Smooth muscle cell (in vitro differentiated cells): ENCODE results near the gene SAMD4A. TPM values are rescaled to one million over a fixed set of nuclear protein-coding genes. Genes with fewer than 3 reads are reported as not detected.

Experiments
- DNase-seq: peaks from one replicate; lab custom pipeline; 2025; ENCODE audit not compliant: unreplicated experiment; lab: John Stamatoyannopoulos, UW
- H2AFZ ChIP-seq: fragments of 200-600 bp; sonication (generic); 2 replicates; pipeline ENCODE4 v1.6.0; 2016; ENCODE audit warnings: antibody characterized with exemption, low read depth, mild to moderate bottlenecking
- H3F3A ChIP-seq: fragments of 200-600 bp; sonication (generic); 2 replicates; pipeline ENCODE4 v1.6.0; 2017; ENCODE audit warnings: antibody characterized with exemption, low read depth
- H3K27ac ChIP-seq: fragments of 200-600 bp; sonication (generic); 2 replicates; pipeline ENCODE4 v1.5.1; 2016; ENCODE audit warnings: low read depth, mild to moderate bottlenecking
- H3K27me3 ChIP-seq: fragments of 200-600 bp; sonication (generic); 2 replicates; pipeline ENCODE4 v1.6.1; 2016; ENCODE audit warnings: low read depth, mild to moderate bottlenecking
- H3K36me3 ChIP-seq: fragments of 200-600 bp; sonication (generic); 2 replicates; pipeline ENCODE4 v1.5.1; 2016; ENCODE audit warnings: low read depth
- H3K4me1 ChIP-seq: fragments of 200-600 bp; sonication (generic); 2 replicates; pipeline ENCODE4 v1.5.1; 2016; ENCODE audit warnings: low read depth
- H3K4me2 ChIP-seq: fragments of 200-600 bp; sonication (generic); 2 replicates; pipeline ENCODE4 v1.6.0; 2016; ENCODE audit warnings: mild to moderate bottlenecking
- H3K4me3 ChIP-seq: fragments of 200-600 bp; sonication (generic); 2 replicates; pipeline ENCODE4 v1.5.1; 2016; ENCODE audit warnings: mild to moderate bottlenecking
- H3K79me2 ChIP-seq: fragments of 200-600 bp; sonication (generic); 2 replicates; pipeline ENCODE4 v1.6.0; 2016; ENCODE audit warnings: low read depth, mild to moderate bottlenecking
- H3K9ac ChIP-seq: fragments of 200-600 bp; sonication (generic); 2 replicates; pipeline ENCODE4 v1.6.0; 2016; ENCODE audit warnings: low read depth
- H3K9me3 ChIP-seq: fragments of 200-600 bp; sonication (generic); replicated peaks from 2 replicates; pipeline ENCODE4 v1.5.1; 2016; ENCODE audit warnings: low read depth
- H4K20me1 ChIP-seq: fragments of 200-600 bp; sonication (generic); 2 replicates; pipeline ENCODE4 v1.6.0; 2016; ENCODE audit warnings: low read depth
- WGBS: methylation state at CpG from one replicate; pipeline ENCODE4 v1.1.7; 2016; ENCODE audit warnings: low lambda C conversion rate; 5-methylcytosine and 5-hydroxymethylcytosine counted together
- polyA plus RNA-seq: library from polyadenylated mRNA; unstranded; fragments of >200 nt; fragmentation: Nextera tagmentation; extraction: Ambion mirVana; gene quantifications from 2 replicates; pipeline ENCODE4 v1.2.1, GENCODE V29; 2016
- total RNA-seq: library from RNA; depleted of rRNA; stranded (reverse); fragments of >200 nt; gene quantifications from 2 replicates; pipeline ENCODE4 v1.2.3, GENCODE V29; 2014
- TF ChIP-seq, protein P1 (sequence below): fragments of 200-600 bp; sonication (generic); IDR thresholded peaks from 2 replicates; pipeline ENCODE4 v1.5.1; 2017; ENCODE audit warnings: borderline replicate concordance, mild to moderate bottlenecking, antibody characterized with exemption; ENCODE audit not compliant: insufficient read depth, poor library complexity, severe bottlenecking

SAMD4A gene
- total and polyA plus RNA-seq, 2 experiments from 2014 or later = 9.2 to 36.7 TPM

DNA sequence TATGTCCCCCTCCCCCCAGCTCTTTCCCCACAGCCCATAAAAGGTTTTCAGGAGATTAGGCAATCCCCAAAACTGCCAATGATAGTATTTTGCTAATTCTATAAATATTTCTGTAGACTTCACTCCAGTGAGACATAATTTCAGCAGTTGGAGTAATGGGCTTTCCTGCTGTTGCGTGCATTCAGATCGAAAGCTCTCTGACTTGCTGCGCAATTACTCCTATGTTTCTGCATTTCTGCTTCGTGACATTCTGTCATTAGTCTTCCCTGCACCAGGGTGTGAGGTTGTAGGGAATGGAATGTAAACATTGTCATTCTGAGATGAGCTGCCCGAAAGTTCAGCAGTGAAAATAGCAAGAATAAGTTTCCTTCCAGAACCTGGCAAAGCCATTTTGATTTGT, 58.2 kb downstream of the SAMD4A start:
- DNase-seq = no peak
- Histone ChIP-seq H3K4me3 (peak overlapping the region; percentile 25), H3K27ac (peak overlapping the region; percentile 94), H3K9ac (peak overlapping the region; percentile 86), H3F3A (peaks cover 44% of the 10 kb centered on the region), H4K20me1 (peaks cover 5% of the 10 kb centered on the region), H2AFZ (no peak overlapping the region), H3K9me3 (no peaks in the 10 kb centered on the region), H3K79me2 (peaks cover 79% of the 10 kb centered on the region), H3K4me1 (peaks cover 35% of the 10 kb centered on the region), H3K27me3 (no peaks in the 10 kb centered on the region), H3K4me2 (peak overlapping the region; percentile 83), H3K36me3 (no peaks in the 10 kb centered on the region)
- WGBS = 14% methylated on average over 5 of the region's 5 CpGs
- TF ChIP-seq, protein P1, sequence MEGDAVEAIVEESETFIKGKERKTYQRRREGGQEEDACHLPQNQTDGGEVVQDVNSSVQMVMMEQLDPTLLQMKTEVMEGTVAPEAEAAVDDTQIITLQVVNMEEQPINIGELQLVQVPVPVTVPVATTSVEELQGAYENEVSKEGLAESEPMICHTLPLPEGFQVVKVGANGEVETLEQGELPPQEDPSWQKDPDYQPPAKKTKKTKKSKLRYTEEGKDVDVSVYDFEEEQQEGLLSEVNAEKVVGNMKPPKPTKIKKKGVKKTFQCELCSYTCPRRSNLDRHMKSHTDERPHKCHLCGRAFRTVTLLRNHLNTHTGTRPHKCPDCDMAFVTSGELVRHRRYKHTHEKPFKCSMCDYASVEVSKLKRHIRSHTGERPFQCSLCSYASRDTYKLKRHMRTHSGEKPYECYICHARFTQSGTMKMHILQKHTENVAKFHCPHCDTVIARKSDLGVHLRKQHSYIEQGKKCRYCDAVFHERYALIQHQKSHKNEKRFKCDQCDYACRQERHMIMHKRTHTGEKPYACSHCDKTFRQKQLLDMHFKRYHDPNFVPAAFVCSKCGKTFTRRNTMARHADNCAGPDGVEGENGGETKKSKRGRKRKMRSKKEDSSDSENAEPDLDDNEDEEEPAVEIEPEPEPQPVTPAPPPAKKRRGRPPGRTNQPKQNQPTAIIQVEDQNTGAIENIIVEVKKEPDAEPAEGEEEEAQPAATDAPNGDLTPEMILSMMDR = no peak

DNA sequence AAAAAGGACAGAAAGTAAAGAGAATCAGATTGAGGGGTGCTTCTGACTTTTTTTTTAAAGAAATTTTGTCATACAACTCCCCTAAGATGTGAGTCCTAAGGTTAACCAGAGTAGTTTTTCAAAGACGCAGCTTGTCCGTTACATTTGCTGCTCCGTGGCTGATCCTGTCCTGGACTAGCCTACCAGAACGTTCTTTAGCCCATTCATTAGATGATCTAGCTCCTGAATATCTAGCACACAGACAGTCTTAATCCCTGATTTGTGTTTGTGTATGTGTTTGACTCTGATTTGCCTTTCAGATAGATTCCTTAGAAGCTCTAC, 60.3 kb downstream of the SAMD4A start:
- Histone ChIP-seq H3K9ac (peak overlapping the region; percentile 86), H3K4me2 (peak overlapping the region; percentile 74), H3K4me3 (peak overlapping the region; percentile 11), H3K9me3 (no peaks in the 10 kb centered on the region), H3K36me3 (no peaks in the 10 kb centered on the region), H2AFZ (no peak overlapping the region), H3K27me3 (no peaks in the 10 kb centered on the region), H3K27ac (peak overlapping the region; percentile 94), H3K79me2 (peaks cover 86% of the 10 kb centered on the region), H4K20me1 (peaks cover 5% of the 10 kb centered on the region), H3K4me1 (peaks cover 35% of the 10 kb centered on the region), H3F3A (peaks cover 32% of the 10 kb centered on the region)
- no peak for DNase-seq
- TF ChIP-seq, protein P1 = no peak
- WGBS = 36% methylated on average over 4 of the region's 4 CpGs

DNA sequence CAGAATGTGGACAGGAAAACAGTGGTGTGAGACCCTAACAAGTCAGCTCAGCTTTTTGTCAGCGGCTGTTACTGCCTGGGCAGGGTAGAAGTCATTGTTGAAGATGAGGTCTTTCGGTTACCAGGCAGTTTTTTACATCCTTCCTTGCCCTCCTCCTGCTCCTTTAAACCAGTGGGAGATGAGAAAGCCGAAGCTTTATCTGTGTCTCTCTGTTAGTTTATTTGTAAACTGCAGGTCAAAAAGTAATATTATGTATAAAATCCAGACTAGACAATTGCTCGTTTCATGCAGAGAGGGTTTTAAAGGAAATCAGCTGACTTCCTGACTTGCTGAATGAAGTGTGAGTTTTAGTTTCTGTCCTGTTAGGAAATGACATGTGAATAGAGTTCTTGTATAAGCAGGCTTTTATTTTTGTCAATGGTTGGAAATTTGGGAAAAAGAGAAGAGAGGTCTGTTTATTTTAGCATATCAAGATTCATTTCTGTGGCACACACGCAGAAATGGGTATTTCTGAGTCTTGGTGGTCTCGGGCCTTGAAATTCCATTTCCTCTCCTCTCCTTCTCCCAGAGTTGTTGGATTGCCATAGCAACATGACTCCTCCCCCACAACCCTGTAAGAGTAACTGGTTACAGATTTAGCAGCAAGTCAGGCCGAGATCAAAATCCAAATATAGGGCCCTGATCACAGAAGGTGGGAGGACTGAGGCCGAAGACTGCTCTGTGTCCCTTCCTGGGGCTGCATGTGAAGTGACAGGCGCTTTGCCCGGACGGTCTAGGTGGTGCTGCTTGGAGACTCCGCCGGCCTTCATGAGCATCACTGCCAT, 60.8 kb downstream of the SAMD4A start:
- Histone ChIP-seq H4K20me1 (peaks cover 5% of the 10 kb centered on the region), H3K4me2 (peak overlapping the region; percentile 74), H3K27ac (peak overlapping the region; percentile 94), H3K27me3 (no peaks in the 10 kb centered on the region), H3K9me3 (no peaks in the 10 kb centered on the region), H3K36me3 (no peaks in the 10 kb centered on the region), H3K79me2 (peaks cover 90% of the 10 kb centered on the region), H3F3A (peaks cover 32% of the 10 kb centered on the region), H3K4me3 (peak overlapping the region; percentile 11), H2AFZ (no peak overlapping the region), H3K4me1 (peaks cover 35% of the 10 kb centered on the region), H3K9ac (peak overlapping the region; percentile 86)
- DNase-seq = no peak
- WGBS = 54% methylated on average over 13 of the region's 13 CpGs
- TF ChIP-seq, protein P1 = no peak

DNA sequence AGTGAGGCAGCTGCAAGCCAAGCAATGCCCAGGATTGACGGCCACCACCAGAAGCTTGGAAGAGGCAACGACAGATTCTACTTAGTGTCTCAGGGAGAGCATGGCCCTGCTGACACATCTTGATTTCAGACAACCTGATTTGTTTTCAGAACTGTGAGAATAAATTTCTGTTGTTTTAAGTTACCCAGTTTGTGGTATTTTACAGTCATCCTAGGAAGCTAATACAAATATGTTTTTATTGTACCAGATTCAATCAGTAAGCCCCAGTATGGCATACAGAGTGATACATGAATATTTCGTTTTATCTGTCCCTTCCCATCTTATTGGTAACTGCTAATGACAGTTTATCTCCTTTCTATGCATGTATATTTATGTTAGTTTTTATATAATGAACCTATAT, 62.3 kb downstream of the SAMD4A start:
- Histone ChIP-seq H3K9me3 (no peaks in the 10 kb centered on the region), H4K20me1 (peaks cover 5% of the 10 kb centered on the region), H3K4me2 (no peak overlapping the region), H3K36me3 (no peaks in the 10 kb centered on the region), H3K9ac (peak overlapping the region; percentile 15), H3K79me2 (peaks cover 86% of the 10 kb centered on the region), H3F3A (peaks cover 30% of the 10 kb centered on the region), H2AFZ (no peak overlapping the region), H3K4me3 (no peak overlapping the region), H3K27ac (peak overlapping the region; percentile 94), H3K4me1 (peaks cover 35% of the 10 kb centered on the region), H3K27me3 (no peaks in the 10 kb centered on the region)
- WGBS = 95% methylated on average over 3 of the region's 3 CpGs
- TF ChIP-seq, protein P1 = no peak
- DNase-seq = no peak
